Smooth muscle cell (in vitro differentiated cells): ENCODE results near the gene CHMP2A. TPM values are rescaled to one million over a fixed set of nuclear protein-coding genes. Genes with fewer than 3 reads are reported as not detected.

Experiments
- DNase-seq: peaks from one replicate; lab custom pipeline; 2025; ENCODE audit not compliant: unreplicated experiment; lab: John Stamatoyannopoulos, UW
- H2AFZ ChIP-seq: fragments of 200-600 bp; sonication (generic); 2 replicates; pipeline ENCODE4 v1.6.0; 2016; ENCODE audit warnings: antibody characterized with exemption, low read depth, mild to moderate bottlenecking
- H3F3A ChIP-seq: fragments of 200-600 bp; sonication (generic); 2 replicates; pipeline ENCODE4 v1.6.0; 2017; ENCODE audit warnings: antibody characterized with exemption, low read depth
- H3K27ac ChIP-seq: fragments of 200-600 bp; sonication (generic); 2 replicates; pipeline ENCODE4 v1.5.1; 2016; ENCODE audit warnings: low read depth, mild to moderate bottlenecking
- H3K27me3 ChIP-seq: fragments of 200-600 bp; sonication (generic); 2 replicates; pipeline ENCODE4 v1.6.1; 2016; ENCODE audit warnings: low read depth, mild to moderate bottlenecking
- H3K36me3 ChIP-seq: fragments of 200-600 bp; sonication (generic); 2 replicates; pipeline ENCODE4 v1.5.1; 2016; ENCODE audit warnings: low read depth
- H3K4me1 ChIP-seq: fragments of 200-600 bp; sonication (generic); 2 replicates; pipeline ENCODE4 v1.5.1; 2016; ENCODE audit warnings: low read depth
- H3K4me2 ChIP-seq: fragments of 200-600 bp; sonication (generic); 2 replicates; pipeline ENCODE4 v1.6.0; 2016; ENCODE audit warnings: mild to moderate bottlenecking
- H3K4me3 ChIP-seq: fragments of 200-600 bp; sonication (generic); 2 replicates; pipeline ENCODE4 v1.5.1; 2016; ENCODE audit warnings: mild to moderate bottlenecking
- H3K79me2 ChIP-seq: fragments of 200-600 bp; sonication (generic); 2 replicates; pipeline ENCODE4 v1.6.0; 2016; ENCODE audit warnings: low read depth, mild to moderate bottlenecking
- H3K9ac ChIP-seq: fragments of 200-600 bp; sonication (generic); 2 replicates; pipeline ENCODE4 v1.6.0; 2016; ENCODE audit warnings: low read depth
- H3K9me3 ChIP-seq: fragments of 200-600 bp; sonication (generic); replicated peaks from 2 replicates; pipeline ENCODE4 v1.5.1; 2016; ENCODE audit warnings: low read depth
- H4K20me1 ChIP-seq: fragments of 200-600 bp; sonication (generic); 2 replicates; pipeline ENCODE4 v1.6.0; 2016; ENCODE audit warnings: low read depth
- CTCF ChIP-seq: fragments of 200-600 bp; sonication (generic); IDR thresholded peaks from 2 replicates; pipeline ENCODE4 v1.5.1; 2017; ENCODE audit warnings: borderline replicate concordance, mild to moderate bottlenecking, antibody characterized with exemption; ENCODE audit not compliant: insufficient read depth, poor library complexity, severe bottlenecking
- WGBS: methylation state at CpG from one replicate; pipeline ENCODE4 v1.1.7; 2016; ENCODE audit warnings: low lambda C conversion rate; 5-methylcytosine and 5-hydroxymethylcytosine counted together
- polyA plus RNA-seq: library from polyadenylated mRNA; unstranded; fragments of >200 nt; fragmentation: Nextera tagmentation; extraction: Ambion mirVana; gene quantifications from 2 replicates; pipeline ENCODE4 v1.2.1, GENCODE V29; 2016
- total RNA-seq: library from RNA; depleted of rRNA; stranded (reverse); fragments of >200 nt; gene quantifications from 2 replicates; pipeline ENCODE4 v1.2.3, GENCODE V29; 2014

Gene CHMP2A
- total and polyA plus RNA-seq, 2 experiments from 2014 or later = 153 to 213 TPM

- Histone ChIP-seq H3K79me2 (peaks cover 52% of the 10 kb centered on the region), H4K20me1 (peaks cover 32% of the 10 kb centered on the region), H3K9ac (peak overlapping the region; percentile 85), H3K27ac (peak overlapping the region; percentile 98), H3K27me3 (no peaks in the 10 kb centered on the region), H3K4me1 (peaks cover 19% of the 10 kb centered on the region), H3F3A (peaks cover 32% of the 10 kb centered on the region), H3K36me3 (no peaks in the 10 kb centered on the region), H2AFZ (no peak overlapping the region), H3K4me3 (peak overlapping the region; percentile 63), H3K9me3 (no peaks in the 10 kb centered on the region), H3K4me2 (peak overlapping the region; percentile 92)
- WGBS = 78% methylated on average over 18 of the region's 18 CpGs
- TF ChIP-seq CTCF = no peak
- no peak for DNase-seq
Observed at GRCh38 chr19:58553799-58554493, 959 bp downstream of the CHMP2A start.

GRCh38 chr19:58552655-58553054 lies 2.2 kb downstream of the CHMP2A start:
- WGBS = 93% methylated on average over 2 of the region's 2 CpGs
- Histone ChIP-seq H3K4me2 (no peak overlapping the region), H3K36me3 (no peaks in the 10 kb centered on the region), H3K9ac (no peak overlapping the region), H3K79me2 (peaks cover 59% of the 10 kb centered on the region), H4K20me1 (peaks cover 41% of the 10 kb centered on the region), H3F3A (peaks cover 32% of the 10 kb centered on the region), H3K9me3 (no peaks in the 10 kb centered on the region), H3K27me3 (no peaks in the 10 kb centered on the region), H3K4me3 (no peak overlapping the region), H3K27ac (peak overlapping the region; percentile 98), H2AFZ (no peak overlapping the region), H3K4me1 (peaks cover 19% of the 10 kb centered on the region)
- DNase-seq = no peak
- TF ChIP-seq CTCF = no peak

GRCh38 chr19:58551577-58552471 lies 3.1 kb downstream of the CHMP2A start:
- TF ChIP-seq CTCF = no peak
- H4K20me1 ChIP-seq = peaks cover 41% of the 10 kb centered on the region
- H3K4me2 ChIP-seq = no peak overlapping the region
- H3K27ac ChIP-seq = no peak overlapping the region
- no peaks in the 10 kb centered on the region for H3K36me3 ChIP-seq
- H3K9me3 ChIP-seq = no peaks in the 10 kb centered on the region
- no peaks in the 10 kb centered on the region for H3K27me3 ChIP-seq
- peaks cover 10% of the 10 kb centered on the region for H3K4me1 ChIP-seq
- peaks cover 59% of the 10 kb centered on the region for H3K79me2 ChIP-seq
- no peak overlapping the region for H3K9ac ChIP-seq
- DNase-seq = no peak
- WGBS = 95% methylated on average over 18 of the region's 18 CpGs
- no peak overlapping the region for H2AFZ ChIP-seq
- peaks cover 32% of the 10 kb centered on the region for H3F3A ChIP-seq
- H3K4me3 ChIP-seq = no peak overlapping the region
